Activated CD4-positive, alpha-beta T cell treated with anti-CD3 and anti-CD28 coated beads, Interleukin-2, amount 50 U/mL, for 4 hours (primary cell): ENCODE results near the gene RUFY1.
"Not testable (repeated sequence)": the region's sequence is repeated elsewhere in the genome, so short reads cannot be mapped to it uniquely, and the experiment has no call there.

Source experiments
- DNase-seq, 2 experiments: peaks; one replicate each; pipeline ENCODE4 v3.0.0-alpha.2; 2020

Gene RUFY1

GRCh38 chr5:179550511-179551342 lies at the start of gene RUFY1:
Gene RUFY1 (plus strand): TSS chr5:179550554. CDS start chr5:179550570, 16 bp downstream.
- peak; percentile 71 to 73 for DNase-seq

- DNase-seq = not testable (repeated sequence)
Observed at GRCh38 chr5:179501997-179502396, 48.4 kb upstream of the RUFY1 start.

- DNase-seq = not testable (repeated sequence)
Observed at GRCh38 chr5:179502420-179502819, 47.9 kb upstream of the RUFY1 start.

DNA sequence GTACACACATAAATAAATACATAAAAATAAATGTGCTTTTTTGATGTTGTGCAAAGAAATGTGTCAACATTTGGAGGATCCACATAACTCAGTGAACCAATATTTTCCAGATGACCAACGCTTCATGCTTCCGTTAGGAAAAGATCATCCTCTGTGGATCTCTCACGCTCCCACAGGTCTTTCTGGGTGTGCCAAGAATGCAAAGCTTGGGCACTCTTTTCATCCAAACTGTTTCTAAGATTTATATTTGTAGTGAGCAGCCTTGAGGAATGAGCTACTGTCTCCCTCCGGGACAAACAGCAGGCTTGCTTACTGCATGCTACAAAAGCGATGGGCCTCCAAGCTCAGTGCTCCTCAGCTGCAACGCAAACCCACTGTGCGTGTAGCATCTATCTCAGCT lies 46.2 kb upstream of the RUFY1 start:
- no peak for DNase-seq

DNA sequence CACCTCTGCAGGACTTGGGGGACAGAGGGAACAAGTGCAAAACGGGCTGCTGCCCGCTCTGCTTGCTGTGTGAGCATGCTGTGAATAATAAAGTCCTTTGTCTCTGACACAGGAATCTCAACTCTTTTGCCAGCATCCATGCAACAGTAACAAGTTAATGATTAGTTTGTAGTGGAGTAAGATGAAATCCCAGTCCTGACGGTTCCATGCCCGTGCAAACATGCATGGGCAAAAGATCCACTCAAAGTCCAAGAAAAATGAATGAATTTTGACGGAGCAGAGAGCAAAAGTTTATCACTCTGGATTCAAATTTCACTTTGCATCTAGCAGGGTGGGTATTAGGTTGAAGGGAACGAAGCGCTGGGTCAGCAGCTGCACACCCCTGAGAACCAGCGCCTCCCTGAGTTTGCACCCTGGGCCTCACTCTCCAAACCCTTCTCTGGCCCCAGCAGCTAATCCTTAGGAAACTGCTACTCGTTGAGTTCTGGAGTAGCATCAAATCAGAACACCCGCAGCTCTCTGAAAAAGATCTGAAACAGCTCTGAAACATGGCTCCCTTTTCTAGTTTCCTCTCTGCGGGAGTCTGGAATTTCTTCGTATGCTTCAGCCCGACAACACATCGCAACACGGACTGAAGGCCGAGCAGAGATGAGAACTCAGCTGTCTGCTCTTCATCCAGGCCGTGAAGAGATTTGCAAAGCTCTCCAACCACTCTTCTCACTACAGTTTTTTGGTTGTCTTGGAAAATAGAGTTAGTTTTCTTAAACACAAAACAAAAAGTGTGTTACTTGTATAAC lies 45.6 kb upstream of the RUFY1 start:
- DNase-seq = no peak

GRCh38 chr5:179505636-179506261 lies 44.6 kb upstream of the RUFY1 start:
- no peak for DNase-seq

- DNase-seq = no peak
Observed at GRCh38 chr5:179509239-179509638, 41.1 kb upstream of the RUFY1 start.

DNA sequence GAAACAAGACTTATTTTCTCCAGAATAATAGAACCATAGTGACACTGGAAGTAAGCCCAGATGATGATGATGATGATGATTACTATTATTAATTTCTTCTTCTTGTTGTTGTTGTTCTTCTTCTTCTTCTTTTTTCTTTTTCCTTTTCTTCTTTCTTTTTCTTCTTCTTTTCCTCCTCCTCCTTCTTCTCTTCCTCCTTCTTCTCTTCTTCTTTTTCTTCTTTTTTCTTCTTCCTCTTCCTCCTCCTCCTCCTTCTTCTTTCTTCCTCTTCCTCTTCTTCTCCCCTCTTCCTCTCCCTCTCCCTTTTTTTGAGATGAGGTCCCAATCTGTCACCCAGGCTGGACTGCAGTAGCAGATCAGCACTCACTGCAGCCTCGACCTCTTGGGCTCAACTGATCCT lies 40.5 kb upstream of the RUFY1 start:
- DNase-seq = no peak

- no peak for DNase-seq
Observed at GRCh38 chr5:179512452-179513000, 37.8 kb upstream of the RUFY1 start.

GRCh38 chr5:179515501-179515900 lies 34.9 kb upstream of the RUFY1 start:
- not testable (repeated sequence) for DNase-seq

GRCh38 chr5:179516221-179516620 lies 34.1 kb upstream of the RUFY1 start:
- no peak for DNase-seq

GRCh38 chr5:179517746-179518145 lies 32.6 kb upstream of the RUFY1 start:
- not testable (repeated sequence) for DNase-seq

DNA sequence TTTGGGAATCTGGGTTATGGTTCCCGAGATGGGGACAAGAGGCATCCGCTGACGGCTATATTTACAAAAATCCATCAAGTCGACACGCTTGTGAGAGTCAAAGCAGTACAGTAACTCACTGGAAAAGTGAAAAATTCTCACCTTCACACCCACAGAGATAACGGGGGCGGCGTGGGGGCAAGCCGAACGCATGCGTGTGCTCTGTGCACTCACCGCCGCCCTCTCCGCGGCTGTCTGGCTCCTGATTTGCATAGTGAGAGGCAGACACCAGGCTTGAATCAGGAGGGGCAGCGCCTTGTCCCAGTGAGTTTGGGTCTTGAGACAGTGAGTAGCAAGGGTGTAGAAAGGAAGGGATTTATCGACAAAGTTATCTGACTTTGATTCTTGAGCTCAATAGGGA lies 32.0 kb upstream of the RUFY1 start:
- DNase-seq = not testable (repeated sequence)

- DNase-seq = not testable (repeated sequence)
Observed at GRCh38 chr5:179519416-179520070, 30.8 kb upstream of the RUFY1 start.

DNA sequence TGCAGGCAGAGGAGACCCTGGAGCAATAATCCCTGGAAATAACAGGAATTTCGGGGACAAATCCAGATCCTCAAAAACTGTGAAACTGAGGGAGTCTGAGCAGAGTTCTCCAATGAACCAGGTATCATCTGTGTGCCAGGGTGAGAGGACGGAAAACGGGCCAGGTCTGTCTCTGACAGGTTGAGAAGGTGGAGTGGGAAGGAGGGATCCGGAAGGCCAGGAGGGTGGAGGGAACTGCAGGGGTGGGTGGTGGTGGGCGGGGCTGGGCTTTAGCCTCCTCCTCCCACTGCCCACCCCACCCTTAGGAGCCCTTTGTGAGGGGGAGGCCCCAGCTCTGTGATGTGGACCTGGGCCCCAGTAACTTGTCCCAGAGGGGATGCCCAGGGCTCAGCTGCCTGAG lies 28.2 kb upstream of the RUFY1 start:
- DNase-seq = not testable (repeated sequence)

GRCh38 chr5:179526978-179527377 lies 23.4 kb upstream of the RUFY1 start:
- no peak for DNase-seq

- peak; percentile 45 to 50 for DNase-seq
Observed at GRCh38 chr5:179530069-179530998, 20.0 kb upstream of the RUFY1 start.

GRCh38 chr5:179533024-179533423 lies 17.3 kb upstream of the RUFY1 start:
- no peak for DNase-seq

- DNase-seq = no peak
Observed at GRCh38 chr5:179533907-179534306, 16.4 kb upstream of the RUFY1 start.

DNA sequence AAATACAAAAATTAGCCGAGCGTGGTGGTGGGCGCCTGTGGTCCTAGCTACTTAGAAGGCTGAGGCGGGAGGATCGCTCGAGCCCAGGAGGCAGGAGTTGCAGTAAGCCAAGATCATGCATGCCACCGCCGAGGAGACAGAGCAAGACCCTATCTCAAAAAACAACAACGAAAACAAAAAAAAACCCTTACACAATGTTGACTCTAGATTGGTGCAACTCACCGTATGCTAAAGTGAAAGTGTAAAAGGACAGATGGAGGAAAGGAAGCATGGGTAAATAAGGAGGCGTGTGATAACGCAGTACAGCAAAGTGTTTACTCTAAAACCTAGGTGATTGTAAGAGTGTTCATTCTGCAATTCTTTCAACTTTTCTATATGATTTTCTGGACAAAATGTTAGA lies 15.9 kb upstream of the RUFY1 start:
- DNase-seq = no peak

DNA sequence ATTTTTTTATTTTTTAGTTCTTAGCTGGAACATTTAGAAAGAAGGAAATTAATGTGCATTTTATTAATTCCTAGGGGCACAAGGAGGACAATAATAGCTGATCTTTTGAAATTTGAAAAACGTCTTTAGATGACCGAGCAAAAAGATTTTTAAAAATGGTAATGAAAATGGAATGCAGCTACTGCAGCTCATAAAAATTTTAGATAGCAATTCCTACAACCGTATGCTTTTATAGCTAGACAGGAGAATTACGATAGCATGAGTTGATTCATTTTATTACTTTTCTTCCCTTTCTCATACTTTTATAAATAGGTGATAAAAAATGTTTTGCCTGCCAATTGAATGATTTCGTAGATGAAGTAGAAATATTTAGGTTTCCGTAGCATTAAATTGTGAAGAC lies 13.7 kb upstream of the RUFY1 start:
- no peak for DNase-seq
